NCI-H2196 (cell line): ENCODE data around the gene MCM10.
"Not testable (repeated sequence)": the region's sequence is repeated elsewhere in the genome, so short reads cannot be mapped to it uniquely, and the experiment has no call there.

ENCODE experiments used
- DNase-seq: peaks from one replicate; lab custom pipeline; 2025; ENCODE audit not compliant: unreplicated experiment; lab: John Stamatoyannopoulos, UW

The MCM10 gene

GRCh38 chr10:13219685-13220670 is 58.6 kb downstream of the MCM10 start:
- peak; percentile 23 for DNase-seq

GRCh38 chr10:13221572-13221971 is 60.2 kb downstream of the MCM10 start:
- DNase-seq = no peak

GRCh38 chr10:13222151-13222550 is 60.8 kb downstream of the MCM10 start:
- DNase-seq = no peak

- no peak for DNase-seq
Measured at GRCh38 chr10:13222566-13222965, 61.2 kb downstream of the MCM10 start.

- no peak for DNase-seq
Measured at GRCh38 chr10:13223241-13223640, 61.9 kb downstream of the MCM10 start.

- DNase-seq = no peak
Measured at GRCh38 chr10:13224210-13224995, 63.0 kb downstream of the MCM10 start.

- no peak for DNase-seq
Measured at GRCh38 chr10:13225601-13226000, 64.2 kb downstream of the MCM10 start.

- no peak for DNase-seq
Measured at GRCh38 chr10:13227031-13227430, 65.7 kb downstream of the MCM10 start.

- DNase-seq = no peak
Measured at GRCh38 chr10:13231190-13231589, 69.8 kb downstream of the MCM10 start.

- no peak for DNase-seq
Measured at GRCh38 chr10:13231808-13232207, 70.5 kb downstream of the MCM10 start.

GRCh38 chr10:13233358-13233757 is 72.0 kb downstream of the MCM10 start:
- no peak for DNase-seq

GRCh38 chr10:13234172-13234571 is 72.8 kb downstream of the MCM10 start, which contains the start of gene UCMA:
Gene UCMA, minus strand, starts transcription at chr10:13234374. Its CDS starts 116 bp downstream, at chr10:13234258.
- no peak for DNase-seq

- not testable (repeated sequence) for DNase-seq
Measured at GRCh38 chr10:13234736-13235135, 73.4 kb downstream of the MCM10 start.

GRCh38 chr10:13236638-13237037 is 75.3 kb downstream of the MCM10 start:
- DNase-seq = no peak

- no peak for DNase-seq
Measured at GRCh38 chr10:13238271-13239077, 77.1 kb downstream of the MCM10 start.

GRCh38 chr10:13239923-13240322 is 78.6 kb downstream of the MCM10 start:
- no peak for DNase-seq

- no peak for DNase-seq
Measured at GRCh38 chr10:13241613-13242012, 80.3 kb downstream of the MCM10 start.

- not testable (repeated sequence) for DNase-seq
Measured at GRCh38 chr10:13242260-13242659, 80.9 kb downstream of the MCM10 start.

- DNase-seq = no peak
Measured at GRCh38 chr10:13247246-13247645, 85.9 kb downstream of the MCM10 start.

GRCh38 chr10:13247784-13248183 is 86.4 kb downstream of the MCM10 start:
- DNase-seq = no peak

GRCh38 chr10:13253726-13254125 is 92.4 kb downstream of the MCM10 start:
- DNase-seq = no peak
